Epithelial cell of esophagus (primary cell): ENCODE results near the gene RASSF10.

Source experiments
- DNase-seq: peaks from one replicate; pipeline ENCODE4 v3.0.0; 2010; ENCODE audit warnings: low read depth
- H3K4me3 ChIP-seq: 2 replicates; pipeline ENCODE4 v1.5.1; 2011; ENCODE audit warnings: mild to moderate bottlenecking, low read length, control low read depth
- CTCF ChIP-seq: IDR thresholded peaks from 2 replicates; pipeline ENCODE4 v1.5.1; 2011; ENCODE audit warnings: low read depth, mild to moderate bottlenecking, low read length, control low read depth, inconsistent platforms; ENCODE audit not compliant: insufficient read depth; ENCODE audit errors: missing control alignments

RASSF10 gene

GRCh38 chr11:13016415-13016814, 7.3 kb downstream of the RASSF10 start:
- H3K4me3 ChIP-seq = no peak overlapping the region
- DNase-seq = peak; percentile 63
- peak; percentile 33 for TF ChIP-seq CTCF

GRCh38 chr11:13019313-13019712, 10.2 kb downstream of the RASSF10 start:
- no peak overlapping the region for H3K4me3 ChIP-seq
- no peak for DNase-seq
- TF ChIP-seq CTCF = no peak

GRCh38 chr11:13023423-13023822, 14.3 kb downstream of the RASSF10 start:
- no peak for TF ChIP-seq CTCF

GRCh38 chr11:13026722-13027121, 17.6 kb downstream of the RASSF10 start:
- no peak for TF ChIP-seq CTCF
- DNase-seq = no peak
- H3K4me3 ChIP-seq = no peak overlapping the region

More at GRCh38 chr11:13023423-13023822, 14.3 kb downstream of the RASSF10 start:
- H3K4me3 ChIP-seq = no peak overlapping the region
- DNase-seq = no peak

GRCh38 chr11:13028322-13028721, 19.2 kb downstream of the RASSF10 start:
- no peak for DNase-seq

GRCh38 chr11:13029872-13030271, 20.8 kb downstream of the RASSF10 start:
- no peak for TF ChIP-seq CTCF
- no peak for DNase-seq
- H3K4me3 ChIP-seq = no peak overlapping the region

More at GRCh38 chr11:13028322-13028721, 19.2 kb downstream of the RASSF10 start:
- no peak overlapping the region for H3K4me3 ChIP-seq
- TF ChIP-seq CTCF = no peak

GRCh38 chr11:13030857-13031256, 21.7 kb downstream of the RASSF10 start:
- TF ChIP-seq CTCF = no peak
- H3K4me3 ChIP-seq = no peak overlapping the region
- peak; percentile 38 for DNase-seq
